K562 (cell line): Measurements from ENCODE around the gene MCM5. TPM values are rescaled to one million over a fixed set of nuclear protein-coding genes. Genes with fewer than 3 reads are reported as not detected.

Source experiments
- ATAC-seq: fragments of 200-7000 bp; cut with Tn5 transposase; 3 replicates; pipeline ENCODE4 v1.9.1; 2020; ENCODE audit warnings: moderate library complexity
- BruUV-seq: library from RNA; stranded (reverse); fragments of 400-500 nt; replicated peaks from 2 replicates; lab custom pipeline; 2021; lab: Mats Ljungman, UMichigan
- CTCF ChIA-PET: fragments of 300-600 bp; formaldehyde crosslinking; extraction: SDS; loops from one replicate; lab custom pipeline; 2021; ENCODE audit warnings: low intra/inter-chr PET ratio; lab: Yijun Ruan, JAX
- POLR2A ChIA-PET: fragments of 300-600, 350-650 bp; sonication (Branson Sonifier 250); formaldehyde crosslinking; extraction: SDS; loops from one replicate; lab custom pipeline; 2021; ENCODE audit warnings: antibody characterized with exemption, inconsistent platforms; lab: Yijun Ruan, JAX
- DNase-seq, 4 experiments: peaks; one replicate each; pipeline versions ENCODE4 v3.0.0 to v3.0.0-alpha.2; 2011 to 2018; ENCODE audit warnings: low spot score in 3 of 4, mixed read lengths in 3 of 4; ENCODE audit errors: extremely low read depth in 1 of 4
- FAIRE-seq: peaks from 2 replicates; lab custom pipeline; 2011; peaks lifted over from hg19 to GRCh38; lab: Jason Lieb, UNC
- H2AFZ ChIP-seq: 2 replicates; pipeline ENCODE4 v1.6.0; 2011; ENCODE audit warnings: low read depth, low read length, control low read depth, inconsistent platforms
- H3K27ac ChIP-seq: fragments of 200-600 bp; 3 replicates; pipeline ENCODE4 v1.8.0; 2011; ENCODE audit warnings: low read depth, mild to moderate bottlenecking, control low read depth, inconsistent platforms, low read length, moderate library complexity, mixed read lengths; ENCODE audit errors: extremely low read depth
- H3K27me3 ChIP-seq, 2 experiments: fragments of 300-600 bp in 1 of 2; 2 replicates in 1 of 2; 3 replicates in 1 of 2; pipeline versions ENCODE4 v1.6.0 to v1.8.0; 2011; ENCODE audit warnings: inconsistent platforms in 2 of 2, low read length in 2 of 2, mild to moderate bottlenecking in 1 of 2, mixed read lengths in 1 of 2, moderate library complexity in 1 of 2; ENCODE audit not compliant: control insufficient read depth in 2 of 2, insufficient read depth in 2 of 2
- H3K36me3 ChIP-seq: fragments of 300-600 bp; 3 replicates; pipeline ENCODE4 v1.8.0; 2011; ENCODE audit warnings: mild to moderate bottlenecking, low read length, inconsistent platforms; ENCODE audit not compliant: control insufficient read depth, insufficient read depth
- H3K4me1 ChIP-seq, 2 experiments: fragments of 200-600 bp in 1 of 2; replicated peaks in 1 of 2; 2 replicates in 1 of 2; 3 replicates in 1 of 2; pipeline versions ENCODE4 v1.5.1 to v1.8.0; 2011; ENCODE audit warnings: inconsistent platforms in 2 of 2, low read length in 2 of 2, mild to moderate bottlenecking in 1 of 2, mixed read lengths in 1 of 2, moderate library complexity in 1 of 2; ENCODE audit not compliant: control insufficient read depth in 2 of 2, insufficient read depth in 2 of 2
- H3K4me2 ChIP-seq: 2 replicates; pipeline ENCODE4 v1.6.1; 2011; ENCODE audit warnings: low read length, control low read depth, inconsistent platforms, mixed read lengths; ENCODE audit not compliant: insufficient read depth
- H3K4me3 ChIP-seq: fragments of 200-600 bp; sonication (generic), shearing (Covaris generic); 2 replicates; pipeline ENCODE4 v1.5.1; 2016; ENCODE audit warnings: control low read depth, inconsistent platforms
- H3K79me2 ChIP-seq: fragments of 200-600 bp; 3 replicates; pipeline ENCODE4 v1.8.0; 2011; ENCODE audit warnings: low read length, inconsistent platforms; ENCODE audit not compliant: control insufficient read depth, insufficient read depth
- H3K9ac ChIP-seq, 2 experiments: 2 replicates each; pipeline versions ENCODE4 v1.6.0 to v1.6.1; 2011; ENCODE audit warnings: low read depth in 2 of 2, low read length in 2 of 2, control low read depth in 1 of 2, inconsistent platforms in 1 of 2, mild to moderate bottlenecking in 1 of 2, mixed read lengths in 1 of 2; ENCODE audit not compliant: insufficient read depth in 1 of 2
- H3K9me1 ChIP-seq: one replicate; pipeline ENCODE4 v1.6.0; 2011; ENCODE audit warnings: inconsistent platforms, mild to moderate bottlenecking, low read length, moderate library complexity; ENCODE audit not compliant: control insufficient read depth, insufficient read depth
- H3K9me3 ChIP-seq: replicated peaks from 2 replicates; pipeline ENCODE4 v1.5.1; 2011; ENCODE audit warnings: low read depth, low read length, inconsistent platforms; ENCODE audit not compliant: control insufficient read depth, insufficient read depth
- H4K20me1 ChIP-seq: replicated peaks from 2 replicates; pipeline ENCODE4 v1.6.1; 2011; ENCODE audit warnings: low read length, inconsistent platforms, mixed read lengths; ENCODE audit not compliant: control insufficient read depth, insufficient read depth
- BRF2 ChIP-seq: IDR thresholded peaks from 3 replicates; pipeline ENCODE4 v1.6.1; 2011; ENCODE audit warnings: borderline replicate concordance, mild to moderate bottlenecking; ENCODE audit not compliant: insufficient read length, insufficient read depth
- HNRNPK ChIP-seq: fragments of 200-400 bp; formaldehyde crosslinking; IDR thresholded peaks from one replicate; pipeline ENCODE4 v1.6.1; 2018; ENCODE audit warnings: mild to moderate bottlenecking, low read depth, low read length; ENCODE audit not compliant: poor library complexity, severe bottlenecking
- JUNB ChIP-seq: fragments of 450-650 bp; formaldehyde crosslinking; conservative IDR thresholded peaks from 2 replicates; pipeline ENCODE4 v1.4.0; 2020; ENCODE audit warnings: mild to moderate bottlenecking
- NRF1 ChIP-seq, 2 experiments: fragments of 450-650 bp; IDR thresholded peaks in 1 of 2; conservative IDR thresholded peaks in 1 of 2; 2 replicates each; pipeline ENCODE4 v1.6.1; 2014; ENCODE audit warnings: mild to moderate bottlenecking in 2 of 2
- RAD21 ChIP-seq, 2 experiments: fragments of 250-450 bp in 1 of 2; fragments of 450-650 bp in 1 of 2; sonication (Bioruptor Pico) in 1 of 2; formaldehyde crosslinking in 1 of 2; IDR thresholded peaks in 1 of 2; conservative IDR thresholded peaks in 1 of 2; 2 replicates each; pipeline versions ENCODE4 v1.4.0 to v1.8.0; 2020 to 2022; ENCODE audit warnings: mild to moderate bottlenecking in 2 of 2, moderate library complexity in 1 of 2
- SIRT6 ChIP-seq: IDR thresholded peaks from one replicate; pipeline ENCODE4 v1.6.1; 2012; ENCODE audit warnings: low read depth, mild to moderate bottlenecking, control low read depth, inconsistent platforms, low read length, moderate library complexity
- SNIP1 ChIP-seq: fragments of 450-650 bp; IDR thresholded peaks from 2 replicates; pipeline ENCODE4 v1.7.1; 2017; ENCODE audit warnings: low read depth, mild to moderate bottlenecking
- TFAP4 ChIP-seq: sonication (generic); formaldehyde crosslinking; IDR thresholded peaks from 2 replicates; pipeline ENCODE4 v1.8.0; 2022; ENCODE audit warnings: missing genetic modification reagents, mild to moderate bottlenecking, moderate library complexity, borderline replicate concordance
- U2AF1 ChIP-seq: fragments of 200-400 bp; formaldehyde crosslinking; optimal IDR thresholded peaks from 2 replicates; pipeline ENCODE3; 2017; ENCODE audit warnings: mild to moderate bottlenecking, low read depth, low read length, moderate library complexity
- ZNF143 ChIP-seq: sonication (generic); formaldehyde crosslinking; IDR thresholded peaks from 2 replicates; pipeline ENCODE4 v1.9.0; 2022; ENCODE audit warnings: mild to moderate bottlenecking, missing genetic modification reagents
- ZNF77 ChIP-seq: fragments of 250-450 bp; sonication (Bioruptor Pico); IDR thresholded peaks from 2 replicates; pipeline ENCODE4 v1.5.0; 2020
- WGBS: fragments of 100-300 bp; shearing (Covaris generic); methylation state at CpG from one replicate; pipeline ENCODE4 v1.1.6; 2016; ENCODE audit warnings: low coverage, mixed read lengths; ENCODE audit not compliant: insufficient coverage; ENCODE audit errors: missing lambda C conversion rate; 5-methylcytosine and 5-hydroxymethylcytosine counted together
- in situ Hi-C: fragments of 300-500 bp; cut with MboI; formaldehyde crosslinking; loops from 4 replicates; pipeline ENCODE4 v1.15.0; 2018; ENCODE audit warnings: inconsistent platforms, mixed read lengths
- intact Hi-C: fragments of 100-400 bp; cut with micrococcal nuclease; formaldehyde crosslinking; loops from 2 replicates; pipeline ENCODE4 v1.14.2; 2022
- polyA plus RNA-seq, 8 experiments: library from polyadenylated mRNA; depleted of rRNA in 4 of 8; stranded (reverse) in 5 of 8; unstranded in 3 of 8; fragments of >200 nt; fragmentation: Nextera tagmentation in 2 of 8; fragmentation: Illumina TruSeq in 1 of 8; extraction: Ambion mirVana in 2 of 8; extraction: Trizol in 1 of 8; gene quantifications; 2 replicates each; pipeline versions ENCODE4 v1.2.1 to v1.2.3, GENCODE V29; 2011 to 2014; ENCODE audit warnings: inconsistent platforms in 1 of 8, missing spikeins in 1 of 8
- total RNA-seq, 7 experiments: library from RNA; depleted of rRNA in 6 of 7; stranded (reverse); fragments of >200 nt in 6 of 7; fragmentation: Illumina TruSeq in 2 of 7; extraction: Trizol in 2 of 7; gene quantifications; 2 replicates each; pipeline versions ENCODE4 v1.2.1 to v1.2.3, GENCODE V29; 2011 to 2021; ENCODE audit warnings: low replicate concordance in 1 of 7

The MCM5 gene
- total and polyA plus RNA-seq, 9 of the 15 experiments (the other 6 are each of a cell fraction or from before 2014, with no cell fraction given) = 5.6 to 180 (median 66.1) TPM

GRCh38 chr22:35434061-35434710 is 34.2 kb downstream of the MCM5 start:
- intact Hi-C loops = no loop called here
- H3K4me2 ChIP-seq = no peak overlapping the region
- H3K4me1 ChIP-seq = peaks cover 0 to 2% of the 10 kb centered on the region in 2 experiments; a peak in 2 of 5 replicates
- DNase-seq = peak in 2 of 4 experiments; percentile 30 to 39
- H3K79me2 ChIP-seq = no peaks in the 10 kb centered on the region
- ChIA-PET POLR2A (interaction anchor here (0.7 kb wide), 1 partner anchor 84 kb away, joined by 3 read pairs; no protein-coding TSS in a partner anchor), CTCF (interaction anchor here (0.5 kb wide), 1 partner anchor 147 kb away, joined by 4 read pairs; no protein-coding TSS in a partner anchor)
- WGBS = 78% methylated on average over 5 of the region's 5 CpGs
- no peak for ATAC-seq
- TF ChIP-seq SIRT6 (no peak), RAD21 (CRISPR knock-in tag; conservative IDR thresholded peaks at IDR 0.05 in 1 of 2, IDR thresholded peaks at IDR 0.05 in 1 of 2) (no peak), JUNB (no peak), ZNF143 (CRISPR knock-in tag) (no peak), BRF2 (no peak), NRF1 (conservative IDR thresholded peaks at IDR 0.05 in 1 of 2, IDR thresholded peaks at IDR 0.05 in 1 of 2) (no peak), ZNF77 (no peak), HNRNPK (no peak), SNIP1 (no peak), TFAP4 (CRISPR knock-in tag) (no peak), U2AF1 (no peak)
- no TSS peak for BruUV-seq
- peaks cover 4% of the 10 kb centered on the region for H3K9me1 ChIP-seq
- H3K27me3 ChIP-seq = no peaks in the 10 kb centered on the region
- no peaks in the 10 kb centered on the region; the same call in 1 of the 2 replicates for H3K9me3 ChIP-seq
- H3K4me3 ChIP-seq = no peak overlapping the region
- in situ Hi-C loops = loop anchor here (5.0 kb wide), 1 partner anchor 148 kb away; no protein-coding TSS in a partner anchor
- no peak overlapping the region for H3K9ac ChIP-seq
- no peak for FAIRE-seq
- H3K27ac ChIP-seq = no peak overlapping the region
- peaks cover 46% of the 10 kb centered on the region; the same call in 2 of the 3 replicates for H3K36me3 ChIP-seq
- no peak overlapping the region for H2AFZ ChIP-seq
- 0 out of 2 replicates have a peak, but pooled peaks cover 4% of the 10 kb centered on the region for H4K20me1 ChIP-seq
